Activated CD8-positive, alpha-beta T cell treated with anti-CD3 and anti-CD28 coated beads for 36 hours (primary cell): ENCODE data around the gene SLC25A42. TPM values are rescaled to one million over a fixed set of nuclear protein-coding genes. Genes with fewer than 3 reads are reported as not detected.

Experiments used
- ATAC-seq: fragments of 200-7000 bp; cut with Tn5 transposase; one replicate; pipeline ENCODE4 v1.10.0; 2021; ENCODE audit warnings: mild to moderate bottlenecking, moderate library complexity
- CTCF ChIA-PET: fragments of 350-600 bp; sonication (Branson Sonifier 250); formaldehyde crosslinking; loops from one replicate; lab custom pipeline; 2021; ENCODE audit warnings: antibody characterized with exemption; lab: Charles Lee
- POLR2A ChIA-PET: fragments of 350-600 bp; sonication (Branson Sonifier 250); formaldehyde crosslinking; loops from one replicate; lab custom pipeline; 2021; ENCODE audit warnings: antibody characterized with exemption; lab: Charles Lee
- DNase-seq: peaks from one replicate; pipeline ENCODE4 v3.0.0-alpha.2; 2020
- H3K27ac Mint-ChIP-seq: one replicate; pipeline ENCODE4 v1.8.0; 2021; ENCODE audit warnings: mild to moderate bottlenecking, mixed read lengths
- H3K27me3 Mint-ChIP-seq: one replicate; pipeline ENCODE4 v1.8.0; 2021; ENCODE audit warnings: mixed read lengths
- H3K36me3 Mint-ChIP-seq: one replicate; pipeline ENCODE4 v1.8.0; 2021; ENCODE audit warnings: low read depth, mixed read lengths
- H3K4me1 Mint-ChIP-seq: one replicate; pipeline ENCODE4 v1.8.0; 2021; ENCODE audit warnings: low read depth, mixed read lengths
- H3K4me3 Mint-ChIP-seq: one replicate; pipeline ENCODE4 v1.8.0; 2021; ENCODE audit warnings: mild to moderate bottlenecking, moderate library complexity, mixed read lengths
- H3K9me3 Mint-ChIP-seq: one replicate; pipeline ENCODE4 v1.8.0; 2021; ENCODE audit warnings: mixed read lengths
- CTCF ChIP-seq: fragments of 200-600 bp; IDR thresholded peaks from one replicate; pipeline ENCODE4 v1.8.0; 2022; ENCODE audit warnings: antibody characterized with exemption, mild to moderate bottlenecking
- intact Hi-C: fragments of 100-400 bp; cut with micrococcal nuclease; formaldehyde crosslinking; loops from one replicate; pipeline ENCODE4 v1.10.0; 2022
- total RNA-seq, 2 experiments: library from RNA; stranded (reverse); gene quantifications; one replicate each; pipeline ENCODE4 v1.2.3, GENCODE V29; 2021

The SLC25A42 gene
- total RNA-seq, 2 experiments from 2014 or later, result 10.9 to 11.1 TPM

DNA sequence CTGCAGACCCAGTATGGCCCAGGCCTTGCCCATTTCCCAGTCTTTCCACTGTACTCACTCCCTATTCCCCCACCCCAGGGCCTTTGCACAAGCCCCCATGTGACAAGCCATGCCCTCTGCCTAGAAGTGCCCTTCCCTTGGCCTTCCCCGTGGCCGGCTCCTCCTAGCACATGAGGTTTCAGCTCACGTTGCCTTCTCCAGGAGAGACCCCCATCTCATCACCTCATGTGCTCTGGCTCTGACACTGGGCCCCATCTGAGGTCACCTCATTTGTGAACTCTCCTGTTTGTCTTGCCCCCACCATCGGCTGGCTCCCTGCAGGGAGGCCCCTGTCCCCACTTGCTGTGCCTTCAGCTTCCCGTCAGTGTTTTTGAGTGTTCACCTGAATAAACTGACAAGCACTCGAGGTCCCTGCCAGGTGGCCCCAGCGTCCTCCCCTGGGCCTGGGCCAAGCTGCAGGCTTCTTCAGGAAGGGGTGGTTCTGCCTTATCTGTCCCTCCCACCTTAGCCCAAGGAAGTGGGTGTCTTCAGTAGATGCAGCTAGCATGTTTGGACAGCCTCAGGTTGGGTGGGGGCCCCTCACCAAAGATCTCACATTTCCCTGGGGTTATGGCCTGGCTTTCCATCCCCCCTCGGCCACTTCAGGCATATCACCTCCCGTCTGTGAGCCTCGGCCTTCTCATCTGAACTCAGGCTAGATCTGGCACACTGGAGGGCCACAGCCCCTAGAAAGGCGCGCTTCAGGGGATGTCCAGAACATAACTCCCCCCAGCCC is 3.8 kb upstream of the SLC25A42 start:
- TF ChIP-seq CTCF, result no peak
- DNase-seq (no peak), ATAC-seq (no peak)
- ChIA-PET POLR2A (interaction anchor here (1.0 to 1.2 kb wide), 3 partner anchors 14 to 16 kb away, joined by 3 to 4 read pairs (median 3); no protein-coding TSS in a partner anchor), CTCF (interaction anchor here (1.0 kb wide), 1 partner anchor 9 kb away, joined by 3 read pairs; no protein-coding TSS in a partner anchor)
- Mint-ChIP-seq H3K36me3 (peaks cover 6% of the 10 kb centered on the region), H3K9me3 (no peaks in the 10 kb centered on the region), H3K4me3 (no peak overlapping the region), H3K27me3 (no peaks in the 10 kb centered on the region), H3K27ac (no peak overlapping the region), H3K4me1 (peaks cover 15% of the 10 kb centered on the region)
- intact Hi-C loops, result no loop called here

DNA sequence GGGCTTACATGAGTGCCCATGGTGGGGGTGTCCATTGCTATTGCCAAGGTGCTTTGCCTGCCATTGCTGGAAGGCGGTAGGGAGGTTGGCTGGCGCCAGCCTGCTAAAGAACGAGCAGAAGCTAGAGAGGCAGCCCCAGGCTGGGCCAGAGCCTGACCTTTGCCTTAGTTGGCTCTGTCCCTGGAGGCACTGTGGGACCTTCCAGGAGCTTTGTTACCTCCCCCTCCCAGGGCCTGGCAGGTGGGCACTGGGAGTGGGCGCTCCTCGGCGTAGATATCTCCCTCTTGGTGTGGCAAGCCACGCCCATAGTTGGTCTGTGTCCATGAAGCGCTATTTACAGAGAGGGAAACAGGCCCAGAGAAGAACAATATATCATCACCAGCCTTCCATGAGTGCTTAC is 2.3 kb upstream of the SLC25A42 start:
- ChIA-PET POLR2A (interaction anchor here (1.1 kb wide), 1 partner anchor 334 kb away, joined by 3 read pairs; no protein-coding TSS in a partner anchor), CTCF (interaction anchor here (1.7 kb wide), 1 partner anchor 84 kb away, joined by 6 read pairs; no protein-coding TSS in a partner anchor)
- no peak for ATAC-seq
- H3K27ac Mint-ChIP-seq, result no peak overlapping the region
- TF ChIP-seq CTCF, result no peak
- peaks cover 6% of the 10 kb centered on the region for H3K36me3 Mint-ChIP-seq
- no peaks in the 10 kb centered on the region for H3K9me3 Mint-ChIP-seq
- no peaks in the 10 kb centered on the region for H3K27me3 Mint-ChIP-seq
- H3K4me3 Mint-ChIP-seq, result no peak overlapping the region
- H3K4me1 Mint-ChIP-seq, result peaks cover 21% of the 10 kb centered on the region
- DNase-seq, result no peak
- intact Hi-C loops, result no loop called here

DNA sequence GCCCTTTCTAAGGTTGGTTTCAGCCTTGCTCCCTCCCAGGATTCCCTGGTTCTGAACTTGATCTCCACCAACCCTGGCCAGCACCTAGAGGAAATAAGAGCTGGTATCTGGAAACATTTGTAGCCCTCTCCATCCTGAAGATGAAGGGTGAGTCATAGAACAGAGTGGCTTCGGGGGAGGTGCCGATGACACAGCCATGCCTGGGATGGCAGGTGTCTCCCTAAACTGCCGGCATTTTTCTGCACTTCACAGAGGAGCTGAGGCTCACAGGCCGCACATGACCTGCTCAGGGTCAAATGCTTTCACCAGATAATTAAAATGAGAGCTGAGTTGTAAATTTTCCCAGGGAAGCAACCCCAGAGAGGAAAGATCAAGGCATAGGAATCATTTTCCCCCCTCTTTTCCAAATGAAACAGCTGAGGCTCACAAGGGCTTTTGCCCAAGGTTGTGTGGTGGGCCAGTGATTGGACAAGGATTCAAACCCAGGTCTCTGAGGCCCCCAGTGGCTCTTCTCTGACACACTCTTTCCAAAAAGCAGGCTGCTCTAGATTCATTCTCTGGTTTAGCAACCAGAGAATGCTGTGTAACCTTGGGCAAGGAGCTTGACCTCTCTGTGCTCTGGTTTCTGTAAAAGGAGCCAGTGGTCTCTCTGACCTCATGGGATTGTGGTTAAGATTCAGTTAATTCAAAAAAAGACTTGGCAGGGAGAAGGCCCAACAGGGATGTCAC is 1.2 kb upstream of the SLC25A42 start:
- peaks cover 27% of the 10 kb centered on the region for H3K4me1 Mint-ChIP-seq
- H3K36me3 Mint-ChIP-seq, result peaks cover 6% of the 10 kb centered on the region
- intact Hi-C loops, result no loop called here
- no peak for TF ChIP-seq CTCF
- ChIA-PET POLR2A (interaction anchor here (0.8 to 2.1 kb wide), 3 partner anchors 12 to 48 kb away, joined by 3 to 5 read pairs (median 4); no protein-coding TSS in a partner anchor), CTCF (interaction anchor here (1.0 to 1.7 kb wide), 5 partner anchors 54 to 112 kb away, joined by 3 to 8 read pairs (median 5); no protein-coding TSS in a partner anchor)
- peak overlapping the region; percentile 87 for H3K27ac Mint-ChIP-seq
- peak; percentile 52 for DNase-seq
- peak overlapping the region; percentile 86 for H3K4me3 Mint-ChIP-seq
- no peaks in the 10 kb centered on the region for H3K9me3 Mint-ChIP-seq
- no peak for ATAC-seq
- no peaks in the 10 kb centered on the region for H3K27me3 Mint-ChIP-seq

DNA sequence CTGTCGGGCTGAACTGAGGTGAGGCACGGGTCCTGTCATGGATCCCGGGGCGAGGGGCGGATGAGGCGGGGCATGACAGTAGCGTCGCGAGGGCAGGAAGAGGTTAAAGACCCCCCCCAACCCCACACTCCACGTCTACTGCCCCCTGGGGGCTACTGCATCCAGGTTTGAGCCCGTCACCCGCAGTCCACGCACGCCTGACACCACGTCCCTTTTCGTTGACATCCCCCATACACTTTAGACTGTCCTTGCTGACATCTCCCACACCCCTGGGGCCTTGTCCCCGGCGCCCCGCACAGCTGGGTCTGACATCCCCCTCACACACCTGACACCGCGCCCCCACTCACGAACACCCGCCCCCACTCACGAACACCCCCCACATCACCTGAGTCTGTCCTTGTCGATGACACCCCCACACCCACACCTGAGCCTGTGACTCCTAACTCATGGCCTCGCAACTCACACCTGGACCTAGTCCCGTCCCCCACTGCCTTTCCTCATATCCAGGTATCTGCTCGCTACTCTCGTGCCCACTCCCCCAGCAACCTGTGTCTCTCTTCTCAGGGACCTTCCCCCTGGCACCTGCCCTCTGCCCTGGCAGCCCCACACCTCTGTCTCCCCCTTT is 416 bp downstream of the SLC25A42 start:
- H3K4me1 Mint-ChIP-seq, result peaks cover 33% of the 10 kb centered on the region
- POLR2A ChIA-PET, result interaction anchor here (0.8 to 2.1 kb wide), 2 partner anchors 47 to 97 kb away, joined by 3 to 5 read pairs; no protein-coding TSS in a partner anchor
- H3K27me3 Mint-ChIP-seq, result no peaks in the 10 kb centered on the region
- H3K36me3 Mint-ChIP-seq, result no peaks in the 10 kb centered on the region
- CTCF ChIA-PET, result interaction anchor here (1.0 to 1.7 kb wide), 4 partner anchors 10 to 111 kb away, joined by 4 to 8 read pairs (median 6); no protein-coding TSS in a partner anchor
- intact Hi-C loops, result no loop called here
- H3K9me3 Mint-ChIP-seq, result no peaks in the 10 kb centered on the region
- H3K27ac Mint-ChIP-seq, result peak overlapping the region; percentile 84
- H3K4me3 Mint-ChIP-seq, result peak overlapping the region; percentile 86
- no peak for TF ChIP-seq CTCF
- DNase-seq (peak; percentile 24), ATAC-seq (no peak)
